Activated CD4-positive, alpha-beta T cell treated with anti-CD3 and anti-CD28 coated beads, Interleukin-2, amount 10 ng/mL, durations not matched to agents 7 days and 5 days (primary cell): ENCODE measurements around the gene CER1. TPM values are rescaled to one million over a fixed set of nuclear protein-coding genes. Genes with fewer than 3 reads are reported as not detected.

Source experiments
- CTCF ChIA-PET: fragments of 350-600 bp; sonication (Branson Sonifier 250); formaldehyde crosslinking; loops from one replicate; lab custom pipeline; 2021; ENCODE audit warnings: antibody characterized with exemption; lab: Charles Lee
- POLR2A ChIA-PET: fragments of 350-600 bp; sonication (Branson Sonifier 250); formaldehyde crosslinking; loops from one replicate; lab custom pipeline; 2021; ENCODE audit warnings: antibody characterized with exemption; lab: Charles Lee
- DNase-seq: peaks from one replicate; pipeline ENCODE4 v3.0.0-alpha.2; 2020
- H3K27ac Mint-ChIP-seq: one replicate; pipeline ENCODE4 v1.8.0; 2021; ENCODE audit warnings: mild to moderate bottlenecking, moderate library complexity, mixed read lengths
- H3K27me3 Mint-ChIP-seq: one replicate; pipeline ENCODE4 v1.8.0; 2021; ENCODE audit warnings: mixed read lengths
- H3K36me3 Mint-ChIP-seq: one replicate; pipeline ENCODE4 v1.8.0; 2021; ENCODE audit warnings: low read depth, mixed read lengths
- H3K4me1 Mint-ChIP-seq: one replicate; pipeline ENCODE4 v1.8.0; 2021; ENCODE audit warnings: mixed read lengths
- H3K4me3 Mint-ChIP-seq: one replicate; pipeline ENCODE4 v1.8.0; 2021; ENCODE audit warnings: mild to moderate bottlenecking, moderate library complexity, mixed read lengths
- H3K9me3 Mint-ChIP-seq: one replicate; pipeline ENCODE4 v1.8.0; 2021; ENCODE audit warnings: mixed read lengths
- total RNA-seq, 2 experiments: library from RNA; stranded (reverse); gene quantifications; one replicate each; pipeline ENCODE4 v1.2.3, GENCODE V29; 2021

Gene CER1, protein sequence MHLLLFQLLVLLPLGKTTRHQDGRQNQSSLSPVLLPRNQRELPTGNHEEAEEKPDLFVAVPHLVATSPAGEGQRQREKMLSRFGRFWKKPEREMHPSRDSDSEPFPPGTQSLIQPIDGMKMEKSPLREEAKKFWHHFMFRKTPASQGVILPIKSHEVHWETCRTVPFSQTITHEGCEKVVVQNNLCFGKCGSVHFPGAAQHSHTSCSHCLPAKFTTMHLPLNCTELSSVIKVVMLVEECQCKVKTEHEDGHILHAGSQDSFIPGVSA
- not detected for total RNA-seq

DNA sequence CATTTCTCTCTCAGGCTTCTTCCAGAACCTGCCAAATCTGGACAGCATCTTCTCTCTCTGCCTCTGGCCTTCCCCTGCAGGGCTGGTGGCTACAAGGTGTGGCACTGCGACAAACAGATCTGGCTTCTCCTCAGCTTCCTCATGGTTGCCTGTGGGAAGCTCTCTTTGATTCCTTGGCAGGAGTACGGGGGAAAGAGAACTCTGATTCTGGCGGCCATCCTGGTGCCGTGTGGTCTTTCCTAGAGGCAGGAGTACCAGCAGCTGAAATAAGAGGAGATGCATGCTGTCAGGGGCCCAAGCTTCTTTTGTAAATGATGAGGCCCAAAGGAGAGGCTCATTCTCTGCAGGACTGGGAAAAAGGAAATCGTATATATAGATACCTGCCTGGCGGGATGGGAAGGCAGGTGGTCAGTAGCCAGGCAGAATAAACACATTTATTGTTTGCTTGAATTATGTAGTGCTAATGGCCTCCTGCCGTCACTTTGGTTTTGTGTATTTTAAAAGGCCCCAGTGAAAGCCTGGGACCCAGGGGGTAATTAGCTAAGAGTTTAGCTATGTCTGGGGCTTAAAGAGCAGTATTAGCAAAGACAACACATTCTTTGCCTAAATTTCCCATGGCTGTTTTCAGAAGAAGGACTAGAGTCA is at the start of gene CER1:
TSS of gene CER1 (minus strand) at position 343 of the 645 bp plus-strand sequence. CDS start at position 282, 61 bp downstream.
- no peaks in the 10 kb centered on the region for H3K4me1 Mint-ChIP-seq
- no peak within 1 kb of the TSS for H3K4me3 Mint-ChIP-seq
- no peak for DNase-seq
- POLR2A ChIA-PET = no interaction called here
- no peaks in the 10 kb centered on the region for H3K9me3 Mint-ChIP-seq
- H3K36me3 Mint-ChIP-seq = no peaks in the 10 kb centered on the region
- H3K27ac Mint-ChIP-seq = no peak within 1 kb of the TSS
- H3K27me3 Mint-ChIP-seq = peaks cover 12% of the 10 kb centered on the region
- CTCF ChIA-PET = interaction anchor here (1.0 kb wide), 1 partner anchor 16 kb away, joined by 3 read pairs; no protein-coding TSS in a partner anchor

DNA sequence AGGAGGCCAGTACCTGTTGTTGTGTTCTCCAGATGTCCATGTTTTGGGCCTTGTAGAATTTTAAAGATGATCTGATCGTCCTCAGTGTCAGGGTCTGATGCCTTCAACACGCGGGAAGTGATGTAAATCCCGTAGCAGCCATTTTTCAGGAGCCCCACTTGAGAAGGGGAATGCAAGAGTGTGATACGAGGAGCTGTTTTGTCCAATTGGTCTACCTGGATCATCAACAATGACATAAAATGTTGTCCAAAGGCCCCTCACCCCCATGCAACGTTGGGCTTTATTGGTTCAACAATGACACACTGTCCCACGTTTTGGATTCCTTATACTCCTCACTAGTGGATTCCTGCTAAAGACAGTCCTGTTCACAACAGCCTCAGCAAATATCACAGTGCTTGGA is 48.1 kb upstream of the CER1 start:
- Mint-ChIP-seq H3K4me1 (no peaks in the 10 kb centered on the region), H3K27ac (no peak overlapping the region), H3K4me3 (no peak overlapping the region), H3K9me3 (no peaks in the 10 kb centered on the region), H3K27me3 (peaks cover 6% of the 10 kb centered on the region), H3K36me3 (no peaks in the 10 kb centered on the region)
- ChIA-PET POLR2A (no interaction called here), CTCF (no interaction called here)
- no peak for DNase-seq

DNA sequence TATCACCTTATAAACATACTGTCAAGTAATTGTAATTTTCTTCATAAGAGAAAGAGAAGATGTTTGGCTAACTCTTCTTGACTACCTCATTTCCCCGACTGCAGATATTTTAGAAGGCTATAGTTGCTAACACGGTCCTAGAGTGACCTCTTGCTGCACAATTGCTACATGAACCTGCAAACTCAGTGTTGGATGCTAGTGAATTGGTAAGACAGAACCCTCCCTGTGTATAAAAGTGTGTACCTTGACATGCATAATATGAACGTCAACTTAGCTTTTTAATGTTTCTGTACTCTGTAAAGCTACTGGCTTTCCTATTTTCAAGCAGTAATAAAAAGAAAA is 46.7 kb upstream of the CER1 start:
- POLR2A ChIA-PET = no interaction called here
- H3K27me3 Mint-ChIP-seq = peaks cover 6% of the 10 kb centered on the region

DNA sequence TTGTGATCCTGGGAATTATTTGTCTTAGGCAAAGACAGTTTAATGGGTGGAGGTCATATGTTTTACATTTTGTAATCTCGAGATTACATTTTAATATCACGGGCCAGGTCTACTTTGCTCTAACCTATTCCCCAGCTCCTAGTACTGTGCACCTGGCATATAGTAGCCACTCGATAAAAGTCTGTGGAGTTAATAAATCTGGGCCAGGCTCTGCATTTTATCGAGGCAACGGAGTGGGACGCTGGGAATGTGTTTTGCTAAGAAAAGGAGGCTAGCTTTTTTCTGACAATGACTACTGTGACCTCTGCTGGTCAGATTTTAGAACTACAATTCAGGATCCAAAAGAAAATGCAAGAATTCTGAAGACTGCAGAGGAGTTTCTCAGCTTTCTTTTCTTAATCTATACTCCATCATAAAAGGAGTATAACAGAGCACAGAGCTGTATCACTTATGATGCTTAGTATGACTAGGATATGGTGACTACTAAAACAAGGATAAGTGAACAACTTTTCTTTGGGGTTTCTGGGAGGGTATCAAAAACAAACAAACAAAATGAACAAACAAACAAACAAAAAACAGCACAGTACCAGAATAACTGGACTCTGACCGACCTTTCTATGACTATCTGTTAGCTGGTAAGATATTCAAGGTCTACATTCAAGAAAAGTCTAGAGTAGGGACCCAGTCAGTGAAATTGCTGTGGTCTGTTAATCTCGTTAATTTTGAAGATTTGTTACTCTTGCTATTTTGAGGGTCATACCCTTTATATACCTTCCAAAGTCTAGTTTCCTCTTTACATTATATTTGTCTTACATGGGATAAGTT is 46.1 kb upstream of the CER1 start:
- peak; percentile 8 for DNase-seq
- Mint-ChIP-seq H3K27me3 (peaks cover 6% of the 10 kb centered on the region), H3K36me3 (no peaks in the 10 kb centered on the region), H3K27ac (no peak overlapping the region), H3K4me1 (no peaks in the 10 kb centered on the region), H3K9me3 (no peaks in the 10 kb centered on the region), H3K4me3 (no peak overlapping the region)
- ChIA-PET POLR2A (no interaction called here), CTCF (no interaction called here)

More for the DNA sequence above, 46.7 kb upstream of the CER1 start:
- no peak overlapping the region for H3K4me3 Mint-ChIP-seq
- H3K9me3 Mint-ChIP-seq = no peaks in the 10 kb centered on the region
- no peaks in the 10 kb centered on the region for H3K4me1 Mint-ChIP-seq
- no peak for DNase-seq
- no peak overlapping the region for H3K27ac Mint-ChIP-seq
- CTCF ChIA-PET = no interaction called here
- H3K36me3 Mint-ChIP-seq = no peaks in the 10 kb centered on the region

DNA sequence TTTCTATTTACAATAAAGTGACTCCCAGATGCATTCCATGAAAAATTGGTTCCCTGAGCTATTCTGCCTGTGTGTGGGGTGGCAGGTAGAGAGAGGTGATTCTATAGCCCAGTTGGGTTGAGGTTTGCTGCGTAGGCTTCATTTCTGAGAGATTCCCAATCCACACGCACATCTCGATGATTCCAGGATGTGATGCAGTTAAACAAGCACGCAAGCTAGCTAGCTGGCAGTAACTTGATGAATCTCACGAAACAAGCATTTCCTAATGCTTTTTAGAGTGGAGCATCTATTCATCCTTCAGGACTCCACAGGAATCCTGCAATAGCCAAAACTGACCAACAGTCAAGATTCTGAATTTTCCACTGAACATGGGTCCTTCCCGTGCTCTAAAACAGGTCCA is 43.8 kb upstream of the CER1 start:
- POLR2A ChIA-PET = no interaction called here
- no peak overlapping the region for H3K4me3 Mint-ChIP-seq
- no peaks in the 10 kb centered on the region for H3K36me3 Mint-ChIP-seq

GRCh38 chr9:14761584-14761983 is 39.1 kb upstream of the CER1 start:
- Mint-ChIP-seq H3K27ac (no peak overlapping the region), H3K4me1 (no peaks in the 10 kb centered on the region), H3K36me3 (no peaks in the 10 kb centered on the region), H3K9me3 (no peaks in the 10 kb centered on the region), H3K27me3 (peaks cover 9% of the 10 kb centered on the region), H3K4me3 (no peak overlapping the region)
- ChIA-PET CTCF (no interaction called here), POLR2A (no interaction called here)
- no peak for DNase-seq

More for the DNA sequence above, 43.8 kb upstream of the CER1 start:
- Mint-ChIP-seq H3K9me3 (no peaks in the 10 kb centered on the region), H3K4me1 (no peaks in the 10 kb centered on the region), H3K27ac (no peak overlapping the region), H3K27me3 (peaks cover 13% of the 10 kb centered on the region)
- CTCF ChIA-PET = interaction anchor here (0.6 kb wide), 1 partner anchor 180 kb away, joined by 3 read pairs; no protein-coding TSS in a partner anchor
- no peak for DNase-seq

- CTCF ChIA-PET = no interaction called here
- H3K36me3 Mint-ChIP-seq = no peaks in the 10 kb centered on the region
- no peaks in the 10 kb centered on the region for H3K9me3 Mint-ChIP-seq
- H3K27me3 Mint-ChIP-seq = peaks cover 9% of the 10 kb centered on the region
- no peak overlapping the region for H3K27ac Mint-ChIP-seq
- no peak for DNase-seq
- POLR2A ChIA-PET = no interaction called here
- H3K4me1 Mint-ChIP-seq = no peaks in the 10 kb centered on the region
- no peak overlapping the region for H3K4me3 Mint-ChIP-seq
Measured at GRCh38 chr9:14760060-14760459, 37.5 kb upstream of the CER1 start.

- POLR2A ChIA-PET = no interaction called here
- DNase-seq = no peak
Measured at GRCh38 chr9:14756291-14756690, 33.8 kb upstream of the CER1 start.

GRCh38 chr9:14752871-14753270 is 30.3 kb upstream of the CER1 start:
- ChIA-PET POLR2A (no interaction called here), CTCF (no interaction called here)
- Mint-ChIP-seq H3K4me1 (peaks cover 5% of the 10 kb centered on the region), H3K27me3 (peaks cover 19% of the 10 kb centered on the region), H3K4me3 (no peak overlapping the region), H3K27ac (no peak overlapping the region), H3K36me3 (no peaks in the 10 kb centered on the region), H3K9me3 (no peaks in the 10 kb centered on the region)
- DNase-seq = no peak

More at GRCh38 chr9:14756291-14756690, 33.8 kb upstream of the CER1 start:
- CTCF ChIA-PET = no interaction called here
- Mint-ChIP-seq H3K4me3 (no peak overlapping the region), H3K4me1 (no peaks in the 10 kb centered on the region), H3K9me3 (no peaks in the 10 kb centered on the region), H3K27ac (no peak overlapping the region), H3K27me3 (peaks cover 6% of the 10 kb centered on the region), H3K36me3 (no peaks in the 10 kb centered on the region)

GRCh38 chr9:14752271-14752670 is 29.7 kb upstream of the CER1 start:
- no peak overlapping the region for H3K4me3 Mint-ChIP-seq
- H3K4me1 Mint-ChIP-seq = peaks cover 5% of the 10 kb centered on the region
- no peak overlapping the region for H3K27ac Mint-ChIP-seq
- H3K27me3 Mint-ChIP-seq = peaks cover 19% of the 10 kb centered on the region
- DNase-seq = no peak
- ChIA-PET POLR2A (no interaction called here), CTCF (no interaction called here)
- H3K36me3 Mint-ChIP-seq = no peaks in the 10 kb centered on the region
- H3K9me3 Mint-ChIP-seq = no peaks in the 10 kb centered on the region

DNA sequence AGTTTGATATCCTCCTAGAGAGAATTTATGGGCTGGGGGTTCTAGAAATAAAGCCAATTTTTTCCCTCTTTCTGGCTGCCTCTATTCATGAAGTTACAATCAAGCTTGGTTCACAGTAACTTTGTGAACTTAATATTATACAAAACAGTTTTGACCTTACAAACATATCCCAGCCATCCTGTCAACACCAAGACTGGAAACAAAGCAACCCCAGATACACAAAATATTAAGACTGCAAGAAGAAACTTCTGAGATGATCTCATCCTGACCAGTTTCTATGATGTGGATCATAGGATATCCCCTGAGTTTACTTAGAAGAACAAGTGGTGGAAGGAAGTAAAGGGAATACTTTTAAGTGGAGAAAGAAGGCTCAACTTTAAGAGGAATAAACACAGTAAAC is 28.3 kb upstream of the CER1 start:
- Mint-ChIP-seq H3K9me3 (no peaks in the 10 kb centered on the region), H3K27ac (no peak overlapping the region)
- CTCF ChIA-PET = interaction anchor here (0.6 kb wide), 1 partner anchor 624 kb away, joined by 3 read pairs; no protein-coding TSS in a partner anchor

GRCh38 chr9:14749741-14750211 is 27.2 kb upstream of the CER1 start:
- no peak for DNase-seq
- Mint-ChIP-seq H3K4me3 (no peak overlapping the region), H3K4me1 (peaks cover 5% of the 10 kb centered on the region), H3K9me3 (no peaks in the 10 kb centered on the region), H3K27me3 (peaks cover 19% of the 10 kb centered on the region), H3K27ac (no peak overlapping the region), H3K36me3 (no peaks in the 10 kb centered on the region)
- ChIA-PET CTCF (interaction anchor here (0.6 kb wide), 1 partner anchor 1033 kb away, joined by 3 read pairs; no protein-coding TSS in a partner anchor), POLR2A (no interaction called here)

More for the DNA sequence above, 28.3 kb upstream of the CER1 start:
- POLR2A ChIA-PET = no interaction called here
- peaks cover 19% of the 10 kb centered on the region for H3K27me3 Mint-ChIP-seq
- no peak overlapping the region for H3K4me3 Mint-ChIP-seq
- DNase-seq = no peak
- H3K4me1 Mint-ChIP-seq = peaks cover 5% of the 10 kb centered on the region
- H3K36me3 Mint-ChIP-seq = no peaks in the 10 kb centered on the region

GRCh38 chr9:14748373-14748772 is 25.8 kb upstream of the CER1 start:
- Mint-ChIP-seq H3K36me3 (no peaks in the 10 kb centered on the region), H3K27ac (no peak overlapping the region), H3K4me3 (no peak overlapping the region), H3K4me1 (peaks cover 5% of the 10 kb centered on the region), H3K27me3 (peaks cover 15% of the 10 kb centered on the region), H3K9me3 (no peaks in the 10 kb centered on the region)
- ChIA-PET CTCF (no interaction called here), POLR2A (no interaction called here)
- DNase-seq = no peak
